Measurements from ENCODE around the gene LYZL6.

The LYZL6 gene

DNA sequence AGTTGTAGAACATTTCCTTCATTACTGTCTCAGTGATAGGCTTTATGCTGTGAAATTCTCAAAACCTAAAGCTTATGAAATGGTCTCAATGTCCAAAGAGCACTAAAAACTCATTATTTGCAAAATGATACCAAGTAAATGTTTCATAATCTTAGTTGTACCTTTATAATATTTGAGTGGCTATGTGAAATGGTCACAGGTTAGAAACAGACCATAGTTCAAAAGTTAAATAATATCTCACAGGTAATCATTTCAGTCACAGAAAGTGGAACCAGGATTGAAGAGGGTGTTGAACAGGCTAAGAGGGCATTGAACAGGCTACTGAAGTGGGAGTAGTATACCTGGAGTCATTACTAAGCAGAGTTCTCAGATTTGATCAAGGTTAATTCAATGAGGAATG is 15.8 kb downstream of the LYZL6 start:
- TF ChIP-seq POLR2AphosphoS5 (IDR thresholded peaks at IDR 0.05; ENCODE audit: low read depth), result no peak
- TF ChIP-seq GABPA (IDR thresholded peaks at IDR 0.05; ENCODE audit: low read depth), result no peak
- no peaks in the 10 kb centered on the region for H3K27me3 ChIP-seq (ENCODE audit: insufficient read depth, poor library complexity, severe bottlenecking)
- no peak overlapping the region for H3K4me3 ChIP-seq (replicated peaks; ENCODE audit: insufficient read depth, low read length)
- H3K27ac ChIP-seq (replicated peaks), result no peak overlapping the region
- no peak for DNase-seq (ENCODE audit: low read depth in 1 of 2, low spot score in 1 of 2)

DNA sequence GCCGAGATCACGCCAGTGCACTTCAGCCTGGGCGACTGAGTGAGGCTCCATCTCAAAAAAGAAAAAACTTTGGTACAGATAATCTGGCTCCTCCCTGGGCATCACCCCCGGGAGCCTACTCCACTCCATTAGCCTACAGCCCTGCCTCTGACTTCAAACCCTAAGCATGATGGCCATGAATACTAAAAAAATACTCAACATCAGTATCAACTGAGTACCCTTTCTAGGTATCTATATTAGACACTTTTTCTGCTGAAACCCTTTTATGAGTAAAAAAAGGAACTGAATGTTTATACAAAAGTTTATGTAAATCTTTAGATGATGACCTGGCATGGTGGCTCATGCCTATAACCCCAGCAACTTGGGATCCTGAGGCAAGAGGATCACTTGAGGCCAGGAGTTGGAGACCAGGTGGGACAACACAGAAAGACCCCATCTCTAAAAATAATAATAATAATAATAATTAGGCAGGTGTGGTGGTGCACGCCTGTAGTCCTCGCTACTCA is 19.9 kb downstream of the LYZL6 start:
- DNase-seq (ENCODE audit: low read depth in 1 of 2, low spot score in 1 of 2), result no peak
- H3K27ac ChIP-seq (replicated peaks), result no peak overlapping the region

DNA sequence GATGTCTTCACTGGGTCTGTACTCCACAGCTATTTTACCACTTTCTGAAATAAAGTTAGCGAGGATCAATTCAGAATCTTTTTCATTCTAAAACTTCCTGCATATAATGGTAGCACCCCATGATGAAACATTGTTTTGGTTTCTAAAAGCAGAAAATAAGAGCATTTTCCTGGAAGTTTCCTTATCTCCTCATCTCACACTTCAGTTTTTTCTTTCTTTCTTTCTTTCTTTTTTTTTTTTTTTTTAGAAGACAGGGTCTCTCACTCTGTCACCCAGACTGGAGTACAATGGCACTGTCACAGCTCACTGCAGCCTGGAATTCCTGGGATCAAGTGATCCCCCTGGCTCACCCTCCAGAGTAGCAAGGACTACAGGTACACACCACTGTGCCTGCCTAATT is 23.3 kb downstream of the LYZL6 start:
- Histone ChIP-seq H3K4me3 (replicated peaks; ENCODE audit: insufficient read depth, low read length) (no peak overlapping the region), H3K27ac (replicated peaks) (no peak overlapping the region), H3K27me3 (ENCODE audit: insufficient read depth, poor library complexity, severe bottlenecking) (no peaks in the 10 kb centered on the region)
- no peak for DNase-seq (ENCODE audit: low read depth in 1 of 2, low spot score in 1 of 2)
- no peak for TF ChIP-seq GABPA (IDR thresholded peaks at IDR 0.05; ENCODE audit: low read depth)
- TF ChIP-seq, protein P1, sequence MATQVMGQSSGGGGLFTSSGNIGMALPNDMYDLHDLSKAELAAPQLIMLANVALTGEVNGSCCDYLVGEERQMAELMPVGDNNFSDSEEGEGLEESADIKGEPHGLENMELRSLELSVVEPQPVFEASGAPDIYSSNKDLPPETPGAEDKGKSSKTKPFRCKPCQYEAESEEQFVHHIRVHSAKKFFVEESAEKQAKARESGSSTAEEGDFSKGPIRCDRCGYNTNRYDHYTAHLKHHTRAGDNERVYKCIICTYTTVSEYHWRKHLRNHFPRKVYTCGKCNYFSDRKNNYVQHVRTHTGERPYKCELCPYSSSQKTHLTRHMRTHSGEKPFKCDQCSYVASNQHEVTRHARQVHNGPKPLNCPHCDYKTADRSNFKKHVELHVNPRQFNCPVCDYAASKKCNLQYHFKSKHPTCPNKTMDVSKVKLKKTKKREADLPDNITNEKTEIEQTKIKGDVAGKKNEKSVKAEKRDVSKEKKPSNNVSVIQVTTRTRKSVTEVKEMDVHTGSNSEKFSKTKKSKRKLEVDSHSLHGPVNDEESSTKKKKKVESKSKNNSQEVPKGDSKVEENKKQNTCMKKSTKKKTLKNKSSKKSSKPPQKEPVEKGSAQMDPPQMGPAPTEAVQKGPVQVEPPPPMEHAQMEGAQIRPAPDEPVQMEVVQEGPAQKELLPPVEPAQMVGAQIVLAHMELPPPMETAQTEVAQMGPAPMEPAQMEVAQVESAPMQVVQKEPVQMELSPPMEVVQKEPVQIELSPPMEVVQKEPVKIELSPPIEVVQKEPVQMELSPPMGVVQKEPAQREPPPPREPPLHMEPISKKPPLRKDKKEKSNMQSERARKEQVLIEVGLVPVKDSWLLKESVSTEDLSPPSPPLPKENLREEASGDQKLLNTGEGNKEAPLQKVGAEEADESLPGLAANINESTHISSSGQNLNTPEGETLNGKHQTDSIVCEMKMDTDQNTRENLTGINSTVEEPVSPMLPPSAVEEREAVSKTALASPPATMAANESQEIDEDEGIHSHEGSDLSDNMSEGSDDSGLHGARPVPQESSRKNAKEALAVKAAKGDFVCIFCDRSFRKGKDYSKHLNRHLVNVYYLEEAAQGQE (IDR thresholded peaks at IDR 0.05; ENCODE audit: insufficient replicate concordance, low read depth), result no peak
- TF ChIP-seq, protein P2, sequence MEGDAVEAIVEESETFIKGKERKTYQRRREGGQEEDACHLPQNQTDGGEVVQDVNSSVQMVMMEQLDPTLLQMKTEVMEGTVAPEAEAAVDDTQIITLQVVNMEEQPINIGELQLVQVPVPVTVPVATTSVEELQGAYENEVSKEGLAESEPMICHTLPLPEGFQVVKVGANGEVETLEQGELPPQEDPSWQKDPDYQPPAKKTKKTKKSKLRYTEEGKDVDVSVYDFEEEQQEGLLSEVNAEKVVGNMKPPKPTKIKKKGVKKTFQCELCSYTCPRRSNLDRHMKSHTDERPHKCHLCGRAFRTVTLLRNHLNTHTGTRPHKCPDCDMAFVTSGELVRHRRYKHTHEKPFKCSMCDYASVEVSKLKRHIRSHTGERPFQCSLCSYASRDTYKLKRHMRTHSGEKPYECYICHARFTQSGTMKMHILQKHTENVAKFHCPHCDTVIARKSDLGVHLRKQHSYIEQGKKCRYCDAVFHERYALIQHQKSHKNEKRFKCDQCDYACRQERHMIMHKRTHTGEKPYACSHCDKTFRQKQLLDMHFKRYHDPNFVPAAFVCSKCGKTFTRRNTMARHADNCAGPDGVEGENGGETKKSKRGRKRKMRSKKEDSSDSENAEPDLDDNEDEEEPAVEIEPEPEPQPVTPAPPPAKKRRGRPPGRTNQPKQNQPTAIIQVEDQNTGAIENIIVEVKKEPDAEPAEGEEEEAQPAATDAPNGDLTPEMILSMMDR (IDR thresholded peaks at IDR 0.05; ENCODE audit: insufficient read depth, low read length), result no peak
- no peak for TF ChIP-seq POLR2AphosphoS5 (IDR thresholded peaks at IDR 0.05; ENCODE audit: low read depth)
- no peak for TF ChIP-seq SPI1 (IDR thresholded peaks at IDR 0.05; ENCODE audit: borderline replicate concordance, low read depth)

More for the DNA sequence above, 19.9 kb downstream of the LYZL6 start:
- Histone ChIP-seq H3K4me3 (replicated peaks; ENCODE audit: insufficient read depth, low read length) (no peak overlapping the region), H3K27me3 (ENCODE audit: insufficient read depth, poor library complexity, severe bottlenecking) (no peaks in the 10 kb centered on the region)
- no peak for TF ChIP-seq POLR2AphosphoS5 (IDR thresholded peaks at IDR 0.05; ENCODE audit: low read depth)
- TF ChIP-seq, protein P1 (IDR thresholded peaks at IDR 0.05; ENCODE audit: insufficient replicate concordance, low read depth), result no peak
- TF ChIP-seq SPI1 (IDR thresholded peaks at IDR 0.05; ENCODE audit: borderline replicate concordance, low read depth), result no peak
- TF ChIP-seq, protein P2 (IDR thresholded peaks at IDR 0.05; ENCODE audit: insufficient read depth, low read length), result no peak
- TF ChIP-seq GABPA (IDR thresholded peaks at IDR 0.05; ENCODE audit: low read depth), result no peak

DNA sequence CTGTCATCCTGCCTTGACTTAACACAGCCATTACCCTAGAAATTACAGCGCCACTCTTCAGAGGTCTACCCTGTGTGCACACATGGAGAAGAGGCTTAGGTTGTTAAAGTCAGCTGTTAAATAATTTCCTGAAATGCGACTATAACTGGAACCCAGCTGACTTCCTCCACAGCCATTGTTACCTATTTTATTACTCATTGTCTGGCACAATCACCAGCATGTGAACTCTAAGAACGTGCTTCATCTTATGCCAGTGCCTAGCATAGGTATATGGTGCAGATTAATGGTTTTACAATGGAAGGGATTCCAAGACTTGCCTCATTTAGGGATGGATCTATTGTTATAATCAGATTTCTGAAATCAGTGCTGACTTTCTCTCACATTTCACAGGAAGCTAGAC is 24.8 kb downstream of the LYZL6 start:
- H3K27ac ChIP-seq (replicated peaks), result no peak overlapping the region
- TF ChIP-seq POLR2AphosphoS5 (IDR thresholded peaks at IDR 0.05; ENCODE audit: low read depth), result no peak
- no peaks in the 10 kb centered on the region for H3K27me3 ChIP-seq (ENCODE audit: insufficient read depth, poor library complexity, severe bottlenecking)
- no peak overlapping the region for H3K4me3 ChIP-seq (replicated peaks; ENCODE audit: insufficient read depth, low read length)
- DNase-seq (ENCODE audit: low read depth in 1 of 2, low spot score in 1 of 2), result no peak

DNA sequence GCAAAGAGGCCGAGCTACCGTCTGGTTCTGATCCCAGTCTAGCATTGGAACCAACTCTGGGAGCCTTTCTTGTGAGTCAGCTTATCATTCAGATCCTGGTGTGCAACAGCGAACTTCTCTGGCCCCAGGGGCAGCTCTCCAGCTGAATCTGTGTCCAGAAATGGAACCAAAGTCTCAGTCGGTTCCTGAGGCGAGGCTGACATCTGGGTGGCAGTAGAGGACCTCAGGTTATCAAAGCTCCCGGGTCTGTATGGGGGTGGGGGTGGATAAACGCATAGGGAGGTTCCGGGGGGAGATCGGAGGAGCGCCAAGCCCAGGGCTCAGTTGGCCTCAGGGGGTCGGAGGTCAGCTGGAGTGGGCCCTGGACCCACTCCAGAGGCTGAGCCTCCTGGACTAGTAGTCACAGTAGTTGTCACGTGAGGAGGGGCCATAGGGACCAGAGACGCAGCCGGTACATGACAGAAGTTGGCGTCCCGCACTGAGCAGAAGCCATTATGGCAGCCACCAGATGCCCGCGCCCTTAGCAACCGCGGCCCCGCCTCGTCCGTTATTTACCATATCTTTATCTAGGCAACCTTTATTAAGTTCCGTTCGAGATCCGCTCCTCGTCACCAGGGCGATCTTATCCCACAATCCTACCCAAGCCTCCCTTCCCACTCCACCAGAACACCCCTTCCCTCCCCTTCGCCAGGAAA is 25.8 kb downstream of the LYZL6 start:
- Histone ChIP-seq H3K27me3 (ENCODE audit: insufficient read depth, poor library complexity, severe bottlenecking) (no peaks in the 10 kb centered on the region), H3K4me3 (replicated peaks; ENCODE audit: insufficient read depth, low read length) (no peak overlapping the region), H3K27ac (replicated peaks) (no peak overlapping the region)
- TF ChIP-seq, protein P2 (IDR thresholded peaks at IDR 0.05; ENCODE audit: insufficient read depth, low read length), result no peak
- TF ChIP-seq POLR2AphosphoS5 (IDR thresholded peaks at IDR 0.05; ENCODE audit: low read depth) (no peak), GABPA (IDR thresholded peaks at IDR 0.05; ENCODE audit: low read depth) (no peak), SPI1 (IDR thresholded peaks at IDR 0.05; ENCODE audit: borderline replicate concordance, low read depth) (no peak)
- TF ChIP-seq, protein P1 (IDR thresholded peaks at IDR 0.05; ENCODE audit: insufficient replicate concordance, low read depth), result no peak
- no peak for DNase-seq (ENCODE audit: low read depth in 1 of 2, low spot score in 1 of 2)
